IMR-90 (cell line): ENCODE measurements around the gene ATP11A. TPM values are rescaled to one million over a fixed set of nuclear protein-coding genes. Genes with fewer than 3 reads are reported as not detected.

Source experiments
- ATAC-seq: fragments of 200-7000 bp; cut with Tn5 transposase; 2 replicates; pipeline ENCODE4 v1.9.1; 2020; ENCODE audit warnings: low read depth, mild to moderate bottlenecking, moderate library complexity
- BruUV-seq: library from RNA; stranded (reverse); fragments of 400-500 nt; replicated peaks from 2 replicates; lab custom pipeline; 2021; lab: Mats Ljungman, UMichigan
- CTCF ChIA-PET: fragments of 300-600 bp; formaldehyde crosslinking; extraction: SDS; loops from one replicate; lab custom pipeline; 2021; ENCODE audit warnings: antibody characterized with exemption; lab: Yijun Ruan, JAX
- POLR2A ChIA-PET: fragments of 300-600 bp; sonication (Branson Sonifier 250); formaldehyde crosslinking; loops from one replicate; lab custom pipeline; 2022; ENCODE audit warnings: antibody characterized with exemption; ENCODE audit not compliant: unreplicated experiment; lab: Charles Lee
- DNase-seq: peaks from one replicate; pipeline ENCODE4 v3.0.0; 2013
- H2AFZ ChIP-seq: replicated peaks from 2 replicates; pipeline ENCODE3; 2013; ENCODE audit warnings: low read length, mild to moderate bottlenecking; ENCODE audit not compliant: poor library complexity
- H2AK5ac ChIP-seq: 2 replicates; pipeline ENCODE4 v1.6.1; 2013; ENCODE audit warnings: low read depth, low read length, inconsistent platforms
- H2AK9ac ChIP-seq: replicated peaks from 2 replicates; pipeline ENCODE3; 2013; ENCODE audit warnings: mild to moderate bottlenecking, low read depth, low read length, moderate library complexity; ENCODE audit not compliant: poor library complexity
- H2BK120ac ChIP-seq: 2 replicates; pipeline ENCODE4 v1.6.1; 2013; ENCODE audit warnings: low read depth, low read length, inconsistent platforms
- H2BK15ac ChIP-seq: 3 replicates; pipeline ENCODE4 v1.6.1; 2013; ENCODE audit warnings: low read depth, low read length, inconsistent platforms
- H2BK20ac ChIP-seq: 2 replicates; pipeline ENCODE4 v1.6.1; 2013; ENCODE audit warnings: low read depth, mild to moderate bottlenecking, inconsistent platforms, low read length, moderate library complexity
- H2BK5ac ChIP-seq: 2 replicates; pipeline ENCODE4 v1.6.1; 2013; ENCODE audit warnings: mild to moderate bottlenecking, low read depth, low read length, inconsistent platforms; ENCODE audit not compliant: poor library complexity, severe bottlenecking
- H3K14ac ChIP-seq: replicated peaks from 2 replicates; pipeline ENCODE4 v1.6.1; 2013; ENCODE audit warnings: low read depth, low read length, inconsistent platforms
- H3K18ac ChIP-seq: 2 replicates; pipeline ENCODE4 v1.6.1; 2013; ENCODE audit warnings: low read depth, low read length, control low read depth
- H3K23ac ChIP-seq: 2 replicates; pipeline ENCODE4 v1.6.1; 2013; ENCODE audit warnings: low read depth, low read length, inconsistent platforms
- H3K27ac ChIP-seq: 2 replicates; pipeline ENCODE4 v1.5.1; 2013; ENCODE audit warnings: mild to moderate bottlenecking, control low read depth, low read length; ENCODE audit not compliant: insufficient read depth
- H3K27me3 ChIP-seq: 2 replicates; pipeline ENCODE4 v1.6.1; 2013; ENCODE audit warnings: low read length; ENCODE audit not compliant: control insufficient read depth, insufficient read depth
- H3K36me3 ChIP-seq: 2 replicates; pipeline ENCODE4 v1.6.1; 2013; ENCODE audit warnings: low read length, mixed read lengths; ENCODE audit not compliant: control insufficient read depth, insufficient read depth
- H3K4ac ChIP-seq: 2 replicates; pipeline ENCODE4 v1.6.1; 2013; ENCODE audit warnings: low read depth, low read length, inconsistent platforms
- H3K4me1 ChIP-seq: 2 replicates; pipeline ENCODE4 v1.6.1; 2013; ENCODE audit warnings: low read length, mixed read lengths; ENCODE audit not compliant: control insufficient read depth, insufficient read depth
- H3K4me2 ChIP-seq: 2 replicates; pipeline ENCODE4 v1.6.1; 2013; ENCODE audit warnings: low read depth, mild to moderate bottlenecking, control low read depth, low read length, moderate library complexity
- H3K4me3 ChIP-seq: 2 replicates; pipeline ENCODE4 v1.5.1; 2013; ENCODE audit warnings: low read depth, mild to moderate bottlenecking, control low read depth, low read length, moderate library complexity; ENCODE audit not compliant: insufficient read depth
- H3K56ac ChIP-seq: 2 replicates; pipeline ENCODE4 v1.6.1; 2013; ENCODE audit warnings: low read length, inconsistent platforms; ENCODE audit not compliant: insufficient read depth; ENCODE audit errors: extremely low read depth
- H3K79me1 ChIP-seq, 2 experiments: 2 replicates each; pipeline ENCODE4 v1.6.1; 2013; ENCODE audit warnings: low read length in 2 of 2, inconsistent platforms in 1 of 2, low read depth in 1 of 2
- H3K9ac ChIP-seq: 2 replicates; pipeline ENCODE4 v1.6.1; 2013; ENCODE audit warnings: low read depth, low read length, control low read depth
- H3K9me1 ChIP-seq: 2 replicates; pipeline ENCODE4 v1.6.1; 2013; ENCODE audit warnings: low read length, inconsistent platforms; ENCODE audit not compliant: insufficient read depth
- H3K9me3 ChIP-seq: 2 replicates; pipeline ENCODE4 v1.6.1; 2013; ENCODE audit warnings: low read length; ENCODE audit not compliant: control insufficient read depth, insufficient read depth
- H4K20me1 ChIP-seq: 2 replicates; pipeline ENCODE4 v1.6.1; 2013; ENCODE audit warnings: low read length, inconsistent platforms; ENCODE audit not compliant: insufficient read depth
- H4K5ac ChIP-seq: 2 replicates; pipeline ENCODE4 v1.6.1; 2013; ENCODE audit warnings: mild to moderate bottlenecking, low read depth, low read length, control low read depth
- H4K8ac ChIP-seq, 2 experiments: 2 replicates each; pipeline ENCODE4 v1.6.1; 2013; ENCODE audit warnings: low read depth in 2 of 2, low read length in 2 of 2, control low read depth in 1 of 2, inconsistent platforms in 1 of 2
- H4K91ac ChIP-seq: 2 replicates; pipeline ENCODE4 v1.6.1; 2013; ENCODE audit warnings: low read depth, low read length, inconsistent platforms; ENCODE audit not compliant: insufficient read depth
- BHLHE40 ChIP-seq: fragments of 150-350 bp; IDR thresholded peaks from 2 replicates; pipeline ENCODE4 v1.6.1; 2016; ENCODE audit warnings: mild to moderate bottlenecking, low read depth, low read length
- CEBPB ChIP-seq: IDR thresholded peaks from 2 replicates; pipeline ENCODE4 v1.6.1; 2012; ENCODE audit warnings: low read depth, low read length, improper control_type of control experiment
- FOS ChIP-seq: fragments of 150-350 bp; IDR thresholded peaks from 2 replicates; pipeline ENCODE4 v1.6.1; 2016; ENCODE audit warnings: low read depth, low read length
- MAFK ChIP-seq: IDR thresholded peaks from 2 replicates; pipeline ENCODE4 v1.6.1; 2012; ENCODE audit warnings: low read depth, low read length, improper control_type of control experiment
- MAZ ChIP-seq: IDR thresholded peaks from 2 replicates; pipeline ENCODE4 v1.6.1; 2012; ENCODE audit warnings: low read depth, mild to moderate bottlenecking, low read length, improper control_type of control experiment, moderate library complexity, borderline replicate concordance
- NFE2L2 ChIP-seq: fragments of 150-350 bp; IDR thresholded peaks from 2 replicates; pipeline ENCODE4 v1.6.1; 2016; ENCODE audit warnings: low read depth, mild to moderate bottlenecking, low read length
- POLR2A ChIP-seq: IDR thresholded peaks from 2 replicates; pipeline ENCODE4 v1.6.1; 2012; ENCODE audit warnings: mild to moderate bottlenecking, low read depth, low read length
- RAD21 ChIP-seq: IDR thresholded peaks from 2 replicates; pipeline ENCODE4 v1.6.1; 2012; ENCODE audit warnings: low read length, improper control_type of control experiment
- RCOR1 ChIP-seq: IDR thresholded peaks from 2 replicates; pipeline ENCODE4 v1.6.1; 2012; ENCODE audit warnings: mild to moderate bottlenecking, low read length, improper control_type of control experiment; ENCODE audit not compliant: insufficient replicate concordance
- RFX5 ChIP-seq: IDR thresholded peaks from 2 replicates; pipeline ENCODE4 v1.8.0; 2012; ENCODE audit warnings: low read depth, mild to moderate bottlenecking, low read length, moderate library complexity
- SMC3 ChIP-seq: fragments of 150-350 bp; IDR thresholded peaks from 2 replicates; pipeline ENCODE4 v1.6.1; 2016; ENCODE audit warnings: low read depth, mild to moderate bottlenecking, antibody characterized with exemption, low read length, moderate library complexity
- WGBS, 2 experiments: methylation state at CpG; one replicate each; pipeline versions ENCODE4 v1.1.5 to v1.1.7; 2013; ENCODE audit warnings: missing lambda C conversion rate in 2 of 2; ENCODE audit not compliant: insufficient read length in 1 of 2; ENCODE audit errors: extremely low coverage in 2 of 2; 5-methylcytosine and 5-hydroxymethylcytosine counted together
- dilution Hi-C: fragments of 300-500 bp; cut with HindIII; formaldehyde crosslinking; loops from one replicate; pipeline ENCODE4 v1.14.3; 2018; ENCODE audit warnings: low sequenced_read_pairs; ENCODE audit not compliant: unreplicated experiment
- in situ Hi-C: fragments of 300-500 bp; cut with MboI; formaldehyde crosslinking; loops from 3 replicates; pipeline ENCODE4 v1.14.3; 2019; ENCODE audit warnings: low sequenced_read_pairs, inconsistent platforms, mixed read lengths
- intact Hi-C: fragments of 100-400 bp; cut with micrococcal nuclease; formaldehyde crosslinking; loops from 2 replicates; pipeline ENCODE4 v1.10.0; 2022
- polyA plus RNA-seq, 3 experiments: library from polyadenylated mRNA; depleted of rRNA; stranded (reverse); fragments of >200 nt; gene quantifications; 2 replicates each; pipeline ENCODE4 v1.2.3, GENCODE V29; 2012; ENCODE audit warnings: low replicate concordance in 1 of 3
- total RNA-seq: library from RNA; depleted of rRNA; stranded (reverse); fragments of >200 nt; gene quantifications from 2 replicates; pipeline ENCODE4 v1.2.3, GENCODE V29; 2012
- TF ChIP-seq, protein P1 (sequence below): fragments of 150-350 bp; IDR thresholded peaks from 2 replicates; pipeline ENCODE4 v1.6.1; 2017; ENCODE audit warnings: mild to moderate bottlenecking, antibody characterized with exemption, low read length, low read depth
- TF ChIP-seq, protein P2 (sequence below): fragments of 150-350 bp; IDR thresholded peaks from 2 replicates; pipeline ENCODE4 v1.6.1; 2016; ENCODE audit warnings: low read depth, mild to moderate bottlenecking, low read length, moderate library complexity, borderline replicate concordance
- TF ChIP-seq, protein P3 (sequence below): conservative IDR thresholded peaks from 2 replicates; pipeline ENCODE4 v1.5.1; 2012; ENCODE audit warnings: mild to moderate bottlenecking, low read depth, low read length, improper control_type of control experiment

The ATP11A gene
- total and polyA plus RNA-seq, 2 of the 4 experiments (the other 2 are of a cell fraction) = 8.4 to 12.0 TPM

DNA sequence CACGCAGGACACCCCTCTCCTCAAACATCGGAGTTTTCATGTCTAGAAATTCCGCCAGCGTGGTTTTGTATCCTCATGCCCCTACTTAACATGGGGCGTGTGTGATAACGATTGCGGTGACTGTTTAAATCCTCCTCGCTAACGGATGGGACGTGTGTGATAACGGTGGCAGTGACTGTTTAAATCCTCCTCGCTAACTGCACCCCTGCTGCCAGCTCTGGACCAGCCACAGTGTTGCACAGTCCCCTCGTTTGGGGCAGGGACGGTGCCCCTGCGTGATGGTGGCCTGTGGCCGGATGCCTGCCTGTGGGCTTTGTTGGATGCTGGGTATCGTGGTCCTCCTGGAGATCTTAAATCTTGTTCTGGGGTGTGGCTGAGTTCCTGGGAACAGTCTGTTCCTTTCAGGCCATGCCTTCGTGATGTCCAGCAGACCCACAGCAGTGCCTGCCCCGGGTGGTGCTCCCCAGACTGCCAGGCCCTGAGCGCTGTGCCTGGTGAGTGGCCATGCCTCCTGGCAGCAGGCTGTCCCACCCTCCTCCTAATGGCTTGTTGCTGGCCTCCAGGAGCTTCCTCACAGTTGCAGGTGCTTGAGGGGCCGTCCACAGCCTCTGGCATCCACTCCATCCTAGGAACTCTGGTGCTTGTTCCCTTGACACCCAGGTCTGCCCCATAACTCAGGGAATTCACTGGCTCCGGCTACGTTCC is 156.7 kb downstream of the ATP11A start:
- no TSS peak for BruUV-seq
- Histone ChIP-seq H3K23ac (no peak overlapping the region), H3K27me3 (no peaks in the 10 kb centered on the region), H3K18ac (no peak overlapping the region), H3K56ac (no peak overlapping the region), H3K9me3 (peaks cover 3% of the 10 kb centered on the region; the same call in 1 of the 2 replicates), H3K4me1 (no peaks in the 10 kb centered on the region), H3K27ac (no peak overlapping the region), H4K91ac (no peak overlapping the region), H3K14ac (no peak overlapping the region), H4K8ac (no peak overlapping the region), H3K79me1 (no peaks in the 10 kb centered on the region), H3K4me3 (no peak overlapping the region), H2BK120ac (no peak overlapping the region), H4K20me1 (no peaks in the 10 kb centered on the region), H2BK15ac (no peak overlapping the region), H3K36me3 (peaks cover 34% of the 10 kb centered on the region), H3K9ac (no peak overlapping the region), H3K4me2 (no peak overlapping the region), H3K4ac (no peak overlapping the region), H2AFZ (no peak overlapping the region), H2BK5ac (no peak overlapping the region), H2AK5ac (no peak overlapping the region), H4K5ac (no peak overlapping the region), H2AK9ac (no peak overlapping the region), H2BK20ac (no peak overlapping the region), H3K9me1 (0 out of 2 replicates have a peak, but pooled peaks cover 3% of the 10 kb centered on the region)
- POLR2A ChIA-PET = no interaction called here
- in situ Hi-C loops = no loop called here
- no peak for ATAC-seq
- intact Hi-C loops = no loop called here
- DNase-seq = no peak
- WGBS, 2 experiments = 87% methylated on average over 12 of the region's 23 CpGs; no CpG with 5 or more reads in 1 of the 2 experiments
- CTCF ChIA-PET = no interaction called here
- TF ChIP-seq POLR2A (no peak), SMC3 (no peak), RFX5 (no peak), BHLHE40 (no peak), RCOR1 (no peak), FOS (no peak), MAZ (no peak), MAFK (no peak), NFE2L2 (no peak), RAD21 (no peak), CEBPB (no peak)
- TF ChIP-seq, protein P1, sequence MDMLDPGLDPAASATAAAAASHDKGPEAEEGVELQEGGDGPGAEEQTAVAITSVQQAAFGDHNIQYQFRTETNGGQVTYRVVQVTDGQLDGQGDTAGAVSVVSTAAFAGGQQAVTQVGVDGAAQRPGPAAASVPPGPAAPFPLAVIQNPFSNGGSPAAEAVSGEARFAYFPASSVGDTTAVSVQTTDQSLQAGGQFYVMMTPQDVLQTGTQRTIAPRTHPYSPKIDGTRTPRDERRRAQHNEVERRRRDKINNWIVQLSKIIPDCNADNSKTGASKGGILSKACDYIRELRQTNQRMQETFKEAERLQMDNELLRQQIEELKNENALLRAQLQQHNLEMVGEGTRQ = no peak
- TF ChIP-seq, protein P2, sequence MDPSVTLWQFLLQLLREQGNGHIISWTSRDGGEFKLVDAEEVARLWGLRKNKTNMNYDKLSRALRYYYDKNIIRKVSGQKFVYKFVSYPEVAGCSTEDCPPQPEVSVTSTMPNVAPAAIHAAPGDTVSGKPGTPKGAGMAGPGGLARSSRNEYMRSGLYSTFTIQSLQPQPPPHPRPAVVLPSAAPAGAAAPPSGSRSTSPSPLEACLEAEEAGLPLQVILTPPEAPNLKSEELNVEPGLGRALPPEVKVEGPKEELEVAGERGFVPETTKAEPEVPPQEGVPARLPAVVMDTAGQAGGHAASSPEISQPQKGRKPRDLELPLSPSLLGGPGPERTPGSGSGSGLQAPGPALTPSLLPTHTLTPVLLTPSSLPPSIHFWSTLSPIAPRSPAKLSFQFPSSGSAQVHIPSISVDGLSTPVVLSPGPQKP = no peak
- TF ChIP-seq, protein P3, sequence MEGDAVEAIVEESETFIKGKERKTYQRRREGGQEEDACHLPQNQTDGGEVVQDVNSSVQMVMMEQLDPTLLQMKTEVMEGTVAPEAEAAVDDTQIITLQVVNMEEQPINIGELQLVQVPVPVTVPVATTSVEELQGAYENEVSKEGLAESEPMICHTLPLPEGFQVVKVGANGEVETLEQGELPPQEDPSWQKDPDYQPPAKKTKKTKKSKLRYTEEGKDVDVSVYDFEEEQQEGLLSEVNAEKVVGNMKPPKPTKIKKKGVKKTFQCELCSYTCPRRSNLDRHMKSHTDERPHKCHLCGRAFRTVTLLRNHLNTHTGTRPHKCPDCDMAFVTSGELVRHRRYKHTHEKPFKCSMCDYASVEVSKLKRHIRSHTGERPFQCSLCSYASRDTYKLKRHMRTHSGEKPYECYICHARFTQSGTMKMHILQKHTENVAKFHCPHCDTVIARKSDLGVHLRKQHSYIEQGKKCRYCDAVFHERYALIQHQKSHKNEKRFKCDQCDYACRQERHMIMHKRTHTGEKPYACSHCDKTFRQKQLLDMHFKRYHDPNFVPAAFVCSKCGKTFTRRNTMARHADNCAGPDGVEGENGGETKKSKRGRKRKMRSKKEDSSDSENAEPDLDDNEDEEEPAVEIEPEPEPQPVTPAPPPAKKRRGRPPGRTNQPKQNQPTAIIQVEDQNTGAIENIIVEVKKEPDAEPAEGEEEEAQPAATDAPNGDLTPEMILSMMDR = no peak
- dilution Hi-C loops = no loop called here
